Right atrium auricular region (tissue), 2 donors: ENCODE measurements around the gene PLA2G2D. TPM values are rescaled to one million over a fixed set of nuclear protein-coding genes. Genes with fewer than 3 reads are reported as not detected.

Experiments
- DNase-seq: peaks from one replicate; pipeline ENCODE4 v3.0.0-alpha.2; 2019; ENCODE audit warnings: low spot score
- H3K27ac ChIP-seq, 2 donors: fragments of 200-600 bp; sonication (generic); 1 replicate in 1 of 2; 2 replicates in 1 of 2; pipeline ENCODE4 v1.5.1; 2016 to 2019
- H3K27me3 ChIP-seq, 2 donors: fragments of 200-600 bp; sonication (generic); one replicate each; pipeline versions ENCODE4 v1.5.1 to v1.6.0; 2017 to 2019
- H3K36me3 ChIP-seq: fragments of 200-600 bp; sonication (generic); one replicate; pipeline ENCODE4 v1.5.1; 2016
- H3K4me1 ChIP-seq, 2 donors: fragments of 200-600 bp; sonication (generic); one replicate each; pipeline versions ENCODE4 v1.5.1 to v1.6.0; 2017 to 2019
- H3K4me3 ChIP-seq, 2 donors: fragments of 200-600 bp; sonication (generic); 1 replicate in 1 of 2; 2 replicates in 1 of 2; pipeline ENCODE4 v1.5.1; 2017 to 2019; ENCODE audit warnings: mild to moderate bottlenecking in 1 of 2, moderate library complexity in 1 of 2
- H3K9me3 ChIP-seq, 2 donors: fragments of 200-600 bp; sonication (generic); one replicate each; pipeline ENCODE4 v1.5.1; 2019
- CTCF ChIP-seq, 2 donors: fragments of 200-600 bp; sonication (generic); IDR thresholded peaks; one replicate each; pipeline ENCODE4 v1.5.1; 2019; ENCODE audit warnings: antibody characterized with exemption in 2 of 2
- total RNA-seq, 2 donors: library from RNA; depleted of rRNA; stranded (reverse); fragments of >200 nt; gene quantifications; one replicate each; pipeline ENCODE4 v1.1.0, GENCODE V29; 2016

PLA2G2D gene
- total RNA-seq, 2 donors from 2014 or later: not detected

- Histone ChIP-seq H3K9me3 (no peaks in the 10 kb centered on the region), H3K27me3 (no peaks in the 10 kb centered on the region), H3K4me3 (no peak overlapping the region), H3K36me3 (peaks cover 45% of the 10 kb centered on the region), H3K27ac (peak overlapping the region; percentile 37 to 49), H3K4me1 (peaks cover 0 to 67% of the 10 kb centered on the region in 2 donors)
- no peak for TF ChIP-seq CTCF (IDR thresholded peaks at IDR 0.05)
- no peak for DNase-seq
Observed at GRCh38 chr1:20082772-20083171, 36.6 kb downstream of the PLA2G2D start.

DNA sequence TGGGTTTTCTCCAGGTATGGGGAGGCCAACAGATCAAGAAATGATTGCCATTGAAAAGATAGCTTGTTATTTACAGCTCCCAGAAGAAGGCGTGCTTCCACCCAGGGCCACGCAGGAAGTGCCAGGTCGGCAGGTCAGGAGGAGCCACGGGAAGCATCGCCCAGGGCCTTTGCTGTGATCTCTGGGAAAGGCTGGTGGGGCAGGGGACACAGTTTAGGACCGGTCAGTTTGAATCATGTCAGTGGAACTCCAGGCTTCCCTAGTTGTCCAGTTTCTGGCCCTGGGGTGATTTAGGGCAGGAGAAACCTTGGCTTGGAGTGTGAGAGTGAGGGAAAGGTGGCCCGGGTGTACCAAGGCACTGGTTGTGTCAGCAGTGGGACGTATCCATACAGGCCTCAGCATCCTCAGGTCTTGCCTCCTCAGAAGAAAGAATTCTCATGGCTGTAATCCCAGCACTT lies 38.0 kb downstream of the PLA2G2D start:
- Histone ChIP-seq H3K27me3 (no peaks in the 10 kb centered on the region), H3K4me1 (peaks cover 0 to 80% of the 10 kb centered on the region in 2 donors), H3K9me3 (no peaks in the 10 kb centered on the region), H3K27ac (peak overlapping the region in 1 of 2 donors; percentile 18), H3K36me3 (peaks cover 48% of the 10 kb centered on the region), H3K4me3 (no peak overlapping the region)
- no peak for TF ChIP-seq CTCF (IDR thresholded peaks at IDR 0.05)
- no peak for DNase-seq

GRCh38 chr1:20080441-20081352 lies 38.6 kb downstream of the PLA2G2D start:
- Histone ChIP-seq H3K4me3 (no peak overlapping the region), H3K4me1 (peaks cover 0 to 79% of the 10 kb centered on the region in 2 donors), H3K36me3 (peaks cover 48% of the 10 kb centered on the region), H3K9me3 (no peaks in the 10 kb centered on the region), H3K27ac (peak overlapping the region; percentile 26 to 34), H3K27me3 (no peaks in the 10 kb centered on the region)
- no peak for TF ChIP-seq CTCF (IDR thresholded peaks at IDR 0.05)
- DNase-seq: no peak

GRCh38 chr1:20079661-20080305 lies 39.6 kb downstream of the PLA2G2D start:
- H3K9me3 ChIP-seq: no peaks in the 10 kb centered on the region
- peak overlapping the region; percentile 26 to 35 for H3K27ac ChIP-seq
- no peaks in the 10 kb centered on the region for H3K27me3 ChIP-seq
- no peak for DNase-seq
- H3K36me3 ChIP-seq: peaks cover 46% of the 10 kb centered on the region
- no peak overlapping the region for H3K4me3 ChIP-seq
- H3K4me1 ChIP-seq: peaks cover 3 to 81% of the 10 kb centered on the region in 2 donors
- TF ChIP-seq CTCF (IDR thresholded peaks at IDR 0.05): no peak

- DNase-seq: no peak
- Histone ChIP-seq H3K9me3 (no peaks in the 10 kb centered on the region), H3K4me3 (no peak overlapping the region), H3K27me3 (no peaks in the 10 kb centered on the region), H3K4me1 (peaks cover 3 to 81% of the 10 kb centered on the region in 2 donors), H3K36me3 (peaks cover 39% of the 10 kb centered on the region), H3K27ac (peak overlapping the region in 1 of 2 donors; percentile 35)
- TF ChIP-seq CTCF (IDR thresholded peaks at IDR 0.05): no peak
Observed at GRCh38 chr1:20078711-20079110, 40.6 kb downstream of the PLA2G2D start.
